Measurements from ENCODE around the gene NTN4.
"Not testable (repeated sequence)": the region's sequence is repeated elsewhere in the genome, so short reads cannot be mapped to it uniquely, and the experiment has no call there.

NTN4 gene

GRCh38 chr12:95742586-95742985, 48.0 kb downstream of the NTN4 start:
- H3K4me3 ChIP-seq (replicated peaks; ENCODE audit: low read depth, low read length): no peak overlapping the region
- no peak for TF ChIP-seq CTCF (IDR thresholded peaks at IDR 0.05; ENCODE audit: low read length, missing control alignments)
- no peak for DNase-seq (ENCODE audit: low read depth)

DNA sequence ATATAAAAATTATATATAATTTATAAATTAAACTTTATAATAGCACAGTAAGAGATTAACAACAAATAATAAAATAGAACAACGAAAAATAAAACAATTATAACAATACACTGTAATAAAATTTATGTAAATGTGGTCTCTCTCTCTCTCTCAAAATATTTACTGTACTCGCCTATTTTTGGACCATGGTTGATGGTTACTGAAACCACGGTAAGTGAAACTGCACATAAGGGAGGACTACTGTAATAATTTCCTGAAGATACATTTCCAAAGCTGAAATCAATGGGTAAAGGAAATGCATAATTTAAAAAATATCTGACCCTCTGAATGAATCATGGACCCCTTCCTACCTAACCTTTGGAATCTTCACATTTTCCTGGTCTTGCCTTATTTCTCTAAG, 48.9 kb downstream of the NTN4 start:
- no peak for DNase-seq (ENCODE audit: low read depth)
- no peak for TF ChIP-seq CTCF (IDR thresholded peaks at IDR 0.05; ENCODE audit: low read length, missing control alignments)
- no peak overlapping the region for H3K4me3 ChIP-seq (replicated peaks; ENCODE audit: low read depth, low read length)

GRCh38 chr12:95740751-95741150, 49.8 kb downstream of the NTN4 start:
- no peak for DNase-seq (ENCODE audit: low read depth)
- TF ChIP-seq CTCF (IDR thresholded peaks at IDR 0.05; ENCODE audit: low read length, missing control alignments): no peak
- no peak overlapping the region for H3K4me3 ChIP-seq (replicated peaks; ENCODE audit: low read depth, low read length)

- no peak for DNase-seq (ENCODE audit: low read depth)
Measured at GRCh38 chr12:95739561-95740313, 50.8 kb downstream of the NTN4 start.

GRCh38 chr12:95738024-95738611, 52.4 kb downstream of the NTN4 start:
- DNase-seq (ENCODE audit: low read depth): no peak
- TF ChIP-seq CTCF (IDR thresholded peaks at IDR 0.05; ENCODE audit: low read length, missing control alignments): no peak
- H3K4me3 ChIP-seq (replicated peaks; ENCODE audit: low read depth, low read length): no peak overlapping the region

More at GRCh38 chr12:95739561-95740313, 50.8 kb downstream of the NTN4 start:
- TF ChIP-seq CTCF (IDR thresholded peaks at IDR 0.05; ENCODE audit: low read length, missing control alignments): no peak
- H3K4me3 ChIP-seq (replicated peaks; ENCODE audit: low read depth, low read length): no peak overlapping the region

DNA sequence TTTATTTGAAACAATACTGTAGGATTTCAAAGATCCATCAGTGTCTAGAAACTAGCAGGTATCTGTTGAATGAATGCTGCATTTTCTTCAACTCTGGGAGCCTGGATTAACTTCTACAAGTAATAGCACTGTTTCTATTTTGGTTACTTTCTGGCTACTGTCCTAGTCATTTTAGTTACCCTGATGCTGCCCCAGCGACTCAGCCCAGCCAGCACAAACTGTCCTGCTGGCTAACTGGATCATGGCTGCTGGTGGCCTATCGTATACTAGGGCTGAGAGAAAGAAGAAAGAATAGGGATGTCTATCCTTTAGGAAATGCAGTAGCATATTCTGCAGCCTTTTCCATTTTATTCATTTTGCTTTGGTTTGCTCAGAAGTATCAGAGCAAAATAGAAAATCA, 53.9 kb downstream of the NTN4 start:
- TF ChIP-seq CTCF (IDR thresholded peaks at IDR 0.05; ENCODE audit: low read length, missing control alignments): no peak
- DNase-seq (ENCODE audit: low read depth): no peak
- no peak overlapping the region for H3K4me3 ChIP-seq (replicated peaks; ENCODE audit: low read depth, low read length)

DNA sequence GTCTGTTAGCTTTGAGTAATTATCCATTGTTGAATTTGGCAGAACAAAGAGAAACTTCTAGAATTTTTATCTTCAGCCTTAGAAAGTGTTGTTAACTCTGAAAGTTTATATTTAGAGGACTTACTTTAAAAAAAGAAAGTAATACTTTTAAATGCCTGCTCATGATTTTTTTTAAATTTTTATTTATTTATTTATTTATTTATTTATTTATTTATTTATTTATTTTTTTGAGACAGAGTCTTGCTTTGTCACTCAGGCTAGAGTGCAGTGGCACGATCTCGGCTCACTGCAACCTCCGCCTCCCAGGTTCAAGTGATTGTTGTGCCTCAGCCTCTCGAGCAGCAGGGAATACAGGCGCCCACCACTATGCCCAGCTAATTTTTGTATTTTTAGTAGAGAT, 54.8 kb downstream of the NTN4 start:
- not testable (repeated sequence) for DNase-seq (ENCODE audit: low read depth)

More for the DNA sequence above, 54.8 kb downstream of the NTN4 start:
- not testable (repeated sequence) for H3K4me3 ChIP-seq (replicated peaks; ENCODE audit: low read depth, low read length)

Data from fibroblast of pulmonary artery (primary cell).